GM19395 (cell line): ENCODE data around the gene AKR1C1.
"Not testable (repeated sequence)": the region's sequence is repeated elsewhere in the genome, so short reads cannot be mapped to it uniquely, and the experiment has no call there.

Experiments used
- ATAC-seq: cut with Tn5 transposase; IDR thresholded peaks from one replicate; pipeline ENCODE4 v1.9.1; 2021; ENCODE audit warnings: mild to moderate bottlenecking, moderate library complexity; ENCODE audit not compliant: unreplicated experiment

The AKR1C1 gene

DNA sequence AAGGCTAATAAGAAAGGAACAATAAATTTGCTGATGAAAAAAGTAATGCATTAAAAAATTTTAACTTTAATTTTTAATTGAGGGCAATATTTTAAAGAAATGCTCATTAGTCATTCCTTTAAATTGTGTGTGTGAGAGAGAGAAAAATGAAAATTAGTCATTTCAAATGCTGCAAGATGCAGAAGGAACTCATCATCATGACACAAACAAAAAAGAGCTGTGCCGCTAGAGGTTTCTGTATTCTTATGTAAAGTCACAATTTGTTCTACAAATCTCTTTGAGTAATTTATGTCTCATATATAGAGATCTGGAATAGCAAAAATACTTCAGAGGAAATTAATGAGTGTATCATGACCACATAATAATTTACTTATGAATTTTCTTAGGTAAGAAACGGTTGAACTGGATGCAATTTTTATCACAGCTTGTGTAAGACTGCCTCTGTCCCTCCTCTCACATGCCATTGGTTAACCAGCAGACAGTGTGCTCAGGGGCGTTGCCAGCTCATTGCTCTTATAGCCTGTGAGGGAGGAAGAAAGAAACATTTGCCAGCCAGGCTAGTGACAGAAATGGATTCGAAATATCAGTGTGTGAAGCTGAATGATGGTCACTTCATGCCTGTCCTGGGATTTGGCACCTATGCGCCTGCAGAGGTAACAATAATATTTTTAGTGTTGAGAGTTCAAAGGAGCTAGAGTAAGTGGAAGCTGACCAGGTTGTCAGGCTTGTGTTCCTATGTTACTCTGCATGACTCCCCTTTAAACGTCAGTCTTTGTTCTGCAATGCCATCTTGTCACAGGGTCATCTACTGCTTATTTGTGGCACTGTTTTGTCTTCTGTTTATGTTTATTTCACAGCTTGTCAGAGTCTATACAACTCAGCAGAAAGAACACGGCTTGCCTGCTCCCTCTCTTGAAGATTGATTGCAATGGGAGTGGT lies at the start of gene AKR1C1:
Gene AKR1C1 (plus strand): TSS at position 540 of the 939 bp plus-strand sequence. CDS start 30 bp downstream, at position 570.
- ATAC-seq, result not testable (repeated sequence)

DNA sequence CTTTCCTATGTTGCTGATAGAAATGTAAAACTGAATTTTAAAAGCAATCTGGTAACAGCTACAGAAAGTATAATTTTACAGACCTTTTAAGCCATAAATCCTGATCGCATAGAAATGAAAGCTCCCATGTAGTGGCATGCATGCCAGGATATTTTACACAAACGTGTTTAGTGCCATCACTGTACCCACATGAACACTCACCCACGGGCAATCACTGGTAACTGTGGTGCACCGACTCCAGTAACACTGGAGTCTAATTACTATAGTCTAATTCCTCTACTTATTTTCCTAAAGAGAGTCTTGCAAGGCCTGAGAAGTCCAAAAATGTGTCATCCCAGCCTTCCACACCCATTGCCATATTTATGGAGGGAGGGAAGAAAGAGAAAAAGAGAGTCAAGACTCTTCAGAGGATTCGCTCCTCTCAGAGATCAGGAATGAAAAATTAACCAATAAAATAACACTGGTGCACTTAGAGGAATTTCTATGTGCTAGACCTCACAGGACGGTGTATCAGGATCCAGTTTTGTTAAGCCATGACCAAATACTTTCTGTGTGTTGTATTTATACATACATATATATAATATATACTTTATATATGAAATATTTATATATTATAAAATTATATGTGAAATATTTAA lies 48.9 kb upstream of the AKR1C1 start:
- no peak for ATAC-seq

DNA sequence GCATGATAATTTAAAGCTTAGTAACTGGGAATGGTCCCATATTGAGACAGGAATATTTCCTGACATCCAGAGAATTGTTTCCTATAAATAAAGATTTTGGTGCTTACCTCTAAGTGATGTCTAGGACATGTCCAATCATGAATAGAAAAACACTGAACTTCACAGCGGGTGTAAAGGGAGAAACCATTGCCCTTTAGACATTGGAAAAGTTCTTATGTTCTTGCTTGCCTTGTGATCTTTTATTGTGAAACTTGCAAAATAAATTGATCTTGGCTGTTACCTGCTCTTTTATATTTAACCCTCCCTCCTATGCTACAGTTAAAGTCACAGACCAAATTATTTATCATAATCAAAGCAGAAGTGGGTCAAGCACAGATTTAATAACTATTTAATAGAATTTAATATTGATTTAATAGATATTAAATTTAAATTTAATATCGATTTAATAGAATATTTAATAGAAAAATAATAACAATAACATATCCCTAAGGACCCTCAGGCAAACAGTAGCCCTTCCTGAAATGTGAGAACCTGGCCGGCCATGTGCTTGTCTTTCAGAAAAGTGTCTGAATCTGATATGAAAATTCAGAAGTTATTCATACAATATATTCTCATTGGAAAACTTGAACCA lies 47.0 kb upstream of the AKR1C1 start:
- ATAC-seq, result no peak

DNA sequence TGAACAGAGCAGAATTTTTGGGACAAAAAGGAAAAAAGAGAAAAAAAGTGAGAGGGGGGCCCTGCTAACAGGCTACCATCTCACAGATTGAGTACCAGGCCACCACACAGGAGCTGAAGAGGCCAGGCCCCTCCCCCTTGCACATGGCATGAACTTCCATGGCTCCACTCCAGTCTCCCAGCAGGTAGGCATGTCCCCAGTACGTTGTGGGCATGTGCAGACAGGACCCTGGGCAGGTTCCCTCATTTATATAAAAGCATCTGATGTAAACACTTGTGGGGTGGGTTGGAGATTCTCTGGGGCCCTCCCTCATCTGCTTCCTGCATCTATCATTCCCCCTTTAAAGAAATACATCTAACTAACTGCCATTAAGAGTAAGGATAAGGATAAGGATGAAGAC lies 45.0 kb upstream of the AKR1C1 start:
- no peak for ATAC-seq

DNA sequence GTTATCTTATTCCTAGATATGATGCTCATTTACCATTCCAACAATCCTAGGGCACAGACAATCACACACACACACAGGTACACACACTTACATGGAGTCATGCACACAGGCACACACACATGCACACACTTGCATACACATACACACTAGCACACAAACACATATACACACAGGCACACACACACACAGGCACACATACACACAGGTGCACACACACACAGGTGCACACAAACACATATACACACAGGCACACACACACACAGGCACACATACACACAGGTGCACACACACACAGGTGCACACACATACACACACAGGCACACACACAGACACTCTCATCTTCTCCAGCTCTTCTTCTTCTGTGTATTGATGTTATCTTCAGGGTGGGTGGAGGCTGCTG lies 38.7 kb upstream of the AKR1C1 start:
- not testable (repeated sequence) for ATAC-seq

DNA sequence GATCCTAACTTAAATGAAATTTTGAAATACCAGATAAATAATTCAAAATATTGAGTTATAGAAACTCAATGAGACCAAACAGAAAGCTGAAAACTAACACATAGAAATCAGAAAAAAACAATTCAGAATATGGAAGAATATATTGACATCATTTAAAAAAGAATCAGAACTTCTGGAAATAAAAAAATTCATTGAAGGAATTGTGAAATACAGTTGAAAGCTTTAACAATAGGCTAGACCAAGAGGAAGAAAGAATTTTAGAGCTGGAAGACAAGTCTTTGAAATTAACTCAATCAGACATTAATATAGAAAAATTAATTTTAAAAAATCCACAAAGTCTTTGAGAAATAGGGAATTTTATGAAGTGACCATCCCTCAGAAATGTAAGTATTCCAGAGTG lies 36.8 kb upstream of the AKR1C1 start:
- no peak for ATAC-seq

DNA sequence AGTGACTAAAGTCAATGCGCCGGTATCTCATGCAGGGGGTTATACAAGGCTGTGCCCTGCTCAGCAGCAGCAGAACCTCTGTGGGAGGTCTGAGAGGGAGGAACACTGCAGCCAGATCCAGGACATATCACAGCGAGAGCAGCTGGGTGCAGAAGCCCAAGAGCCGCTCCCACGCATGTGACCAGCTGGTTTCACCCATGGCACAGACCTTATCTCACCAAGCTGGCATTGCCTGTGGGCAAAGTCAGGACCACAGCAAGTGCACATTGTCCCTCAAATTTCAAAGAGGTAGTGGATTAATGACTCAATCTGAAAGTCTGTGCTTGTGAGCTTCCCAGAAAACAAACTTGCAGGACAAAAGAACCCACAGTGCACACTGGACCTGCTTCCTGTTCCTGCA lies 31.6 kb upstream of the AKR1C1 start:
- ATAC-seq, result no peak

DNA sequence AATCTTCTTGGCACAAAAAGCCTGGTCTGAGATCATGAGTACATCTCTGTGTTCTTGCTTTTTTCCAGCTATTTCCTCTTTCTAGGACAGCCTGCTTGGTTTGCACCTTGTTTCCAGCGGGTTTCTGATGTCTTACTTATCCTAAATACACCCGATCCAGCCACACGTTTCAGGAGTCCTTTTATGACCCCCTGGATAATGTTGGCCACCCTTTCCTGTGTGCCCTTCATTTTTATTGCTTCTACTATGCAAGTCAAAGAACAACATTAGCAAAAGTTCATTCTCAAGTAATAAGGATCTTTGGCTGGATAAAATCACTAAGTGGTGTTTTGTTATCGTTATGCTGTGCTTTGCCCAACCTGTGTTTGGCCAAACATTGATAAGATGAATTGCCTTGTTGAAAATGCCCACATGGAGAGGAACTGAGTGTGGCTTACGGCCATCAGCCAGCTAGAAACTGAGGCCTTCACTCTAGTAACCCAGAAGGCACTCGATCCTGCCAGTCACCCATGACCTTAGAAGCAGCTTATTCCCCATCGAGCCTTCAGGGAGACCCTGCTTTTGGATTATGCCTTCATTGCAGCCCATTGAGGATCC lies 28.7 kb upstream of the AKR1C1 start:
- no peak for ATAC-seq

DNA sequence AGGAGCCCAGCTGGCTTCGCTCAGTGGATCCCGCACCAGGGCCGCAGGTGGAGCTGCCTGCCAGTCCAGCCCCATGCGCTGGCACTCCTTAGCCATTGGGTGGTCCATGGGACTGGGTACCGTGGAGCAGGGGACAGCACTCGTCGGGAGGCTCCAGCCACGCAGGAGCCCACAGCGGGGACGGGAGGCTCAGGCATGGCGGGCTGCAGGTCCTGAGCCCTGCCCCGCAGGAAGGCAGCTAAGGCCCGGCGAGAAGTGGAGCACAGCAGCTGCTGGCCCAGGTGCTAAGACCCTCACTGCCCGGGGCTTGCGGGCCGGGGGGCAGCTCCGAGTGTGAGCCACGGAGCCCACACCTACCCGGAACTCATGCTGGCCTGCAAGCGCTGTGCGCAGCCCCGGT lies 25.9 kb upstream of the AKR1C1 start:
- ATAC-seq, result no peak

DNA sequence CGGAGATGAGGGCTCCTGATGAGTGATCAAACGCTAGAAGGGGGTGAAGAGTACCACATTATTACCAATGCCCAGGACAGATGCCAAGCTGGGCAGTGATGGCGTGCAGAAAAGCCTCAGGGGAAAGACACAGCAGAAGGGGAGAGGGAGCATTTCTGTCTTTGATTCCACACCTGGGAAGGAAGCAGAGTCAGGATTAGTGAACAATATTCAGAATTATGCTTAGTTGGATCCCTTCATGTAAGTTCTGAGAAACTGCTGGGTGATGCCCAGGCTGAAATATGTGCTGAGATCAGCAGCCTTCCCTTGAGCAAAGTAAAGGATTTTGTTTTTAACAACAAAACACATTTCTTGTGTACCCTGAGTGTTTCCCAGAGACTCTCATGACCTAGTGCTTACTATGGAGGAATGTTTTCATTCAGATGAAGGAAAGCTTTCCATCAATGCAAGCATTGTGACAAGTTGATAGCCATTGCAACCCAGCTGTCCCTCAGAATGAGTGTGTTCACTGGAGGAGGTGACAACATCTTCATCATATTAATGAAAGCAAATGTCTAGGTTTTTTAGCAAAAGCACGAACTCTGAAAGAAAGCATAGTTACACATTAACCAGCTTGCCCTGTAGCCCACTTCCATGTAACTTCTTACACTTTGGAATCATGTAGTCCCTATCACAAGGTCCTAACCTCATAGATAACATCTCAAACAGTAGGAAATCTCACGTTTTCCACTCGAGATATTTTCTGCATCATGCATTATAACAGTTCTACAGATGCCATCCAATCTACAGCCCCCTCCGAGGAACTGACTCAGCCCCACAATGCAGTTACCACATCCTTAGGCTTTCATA lies 23.8 kb upstream of the AKR1C1 start:
- no peak for ATAC-seq

DNA sequence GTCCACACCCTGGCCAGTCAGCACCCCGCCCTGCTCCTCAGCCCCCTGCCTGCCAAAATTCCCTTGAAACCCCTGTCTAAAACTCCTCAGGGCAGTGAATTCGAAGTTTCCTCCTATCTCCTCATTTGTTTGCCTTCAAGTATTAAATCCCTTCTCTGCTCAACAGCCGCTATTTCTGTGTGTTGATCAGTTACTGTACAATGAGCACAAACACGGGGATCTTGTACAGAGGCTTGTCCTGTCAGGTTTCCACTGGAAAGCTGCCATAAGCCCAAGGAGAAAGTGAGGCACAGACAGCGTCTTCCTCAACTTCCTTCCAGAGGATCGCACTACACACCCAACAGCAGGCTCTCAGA lies 23.2 kb upstream of the AKR1C1 start:
- not testable (repeated sequence) for ATAC-seq

DNA sequence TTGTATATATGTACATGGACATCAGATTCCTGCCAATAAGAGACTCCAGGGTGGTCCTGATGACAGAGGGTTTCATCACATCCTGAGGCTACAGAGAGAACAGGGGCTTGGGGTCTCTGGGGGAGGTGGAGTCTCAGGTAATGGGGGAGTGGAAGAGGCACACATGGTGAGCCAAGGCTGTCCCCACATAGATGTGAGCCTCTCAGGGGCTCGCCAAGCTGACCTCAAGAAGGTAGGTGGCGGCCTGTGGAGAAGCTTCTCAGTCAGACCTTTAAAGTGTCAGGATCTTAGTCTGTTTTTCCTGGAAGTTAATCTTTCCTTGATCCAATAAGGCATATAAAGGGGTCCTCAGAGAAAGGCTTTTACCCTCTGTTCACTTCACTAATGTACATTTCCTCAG lies 22.3 kb upstream of the AKR1C1 start:
- ATAC-seq, result not testable (repeated sequence)

DNA sequence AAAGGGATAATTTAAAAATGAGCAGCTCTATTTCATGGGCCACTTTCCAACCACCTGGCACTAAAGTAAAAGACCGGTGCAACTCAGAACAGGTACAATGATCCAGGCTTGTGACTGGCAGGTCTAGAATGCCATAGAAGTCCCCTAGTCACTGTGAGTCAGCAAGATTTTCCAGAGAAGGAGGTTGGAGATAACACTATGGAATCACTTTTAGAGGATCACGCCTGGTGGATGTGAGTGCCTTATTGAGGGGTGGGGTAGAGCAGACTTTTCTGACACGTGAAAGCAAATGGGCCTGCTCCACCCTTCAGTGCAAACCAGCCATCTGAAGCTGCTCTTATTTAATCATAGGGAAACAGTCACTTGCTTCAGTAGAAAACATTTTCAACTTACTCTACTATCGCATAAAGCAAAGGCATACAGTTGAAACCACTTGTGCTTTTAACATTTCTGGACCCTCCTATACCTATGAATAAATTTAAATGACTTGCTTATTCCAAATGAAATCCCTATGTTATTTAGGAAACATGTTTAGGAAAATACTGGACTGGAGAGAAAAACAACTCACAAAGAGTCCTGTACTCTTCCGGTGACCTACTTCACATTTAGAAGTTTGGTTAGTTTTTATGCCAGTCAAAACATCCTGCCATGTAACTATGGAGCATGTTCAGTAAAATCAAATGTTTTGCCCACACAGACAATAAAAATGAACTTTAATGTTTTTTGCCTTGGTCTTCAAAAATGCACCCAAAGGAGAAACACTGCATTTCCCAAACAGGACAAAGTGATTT lies 21.5 kb upstream of the AKR1C1 start:
- ATAC-seq, result no peak

DNA sequence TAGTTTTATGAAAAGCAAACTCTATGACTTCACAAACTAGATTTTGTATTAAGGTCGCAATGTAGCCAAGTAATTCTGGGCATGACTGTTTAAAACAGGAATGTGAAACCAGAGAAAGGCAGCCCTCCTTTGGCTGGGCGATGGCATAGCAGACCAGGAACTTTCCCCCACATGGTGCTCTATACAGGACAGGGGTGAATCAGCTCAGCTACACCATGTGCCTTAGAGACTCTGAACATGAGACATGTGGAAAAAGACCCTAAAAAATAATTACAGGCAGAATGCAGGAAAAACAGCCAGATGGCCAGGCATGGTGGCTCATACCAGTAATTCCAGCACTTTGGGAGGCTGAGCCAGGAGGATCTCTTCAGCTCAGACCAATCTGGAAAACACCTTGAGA lies 20.3 kb upstream of the AKR1C1 start:
- not testable (repeated sequence) for ATAC-seq

DNA sequence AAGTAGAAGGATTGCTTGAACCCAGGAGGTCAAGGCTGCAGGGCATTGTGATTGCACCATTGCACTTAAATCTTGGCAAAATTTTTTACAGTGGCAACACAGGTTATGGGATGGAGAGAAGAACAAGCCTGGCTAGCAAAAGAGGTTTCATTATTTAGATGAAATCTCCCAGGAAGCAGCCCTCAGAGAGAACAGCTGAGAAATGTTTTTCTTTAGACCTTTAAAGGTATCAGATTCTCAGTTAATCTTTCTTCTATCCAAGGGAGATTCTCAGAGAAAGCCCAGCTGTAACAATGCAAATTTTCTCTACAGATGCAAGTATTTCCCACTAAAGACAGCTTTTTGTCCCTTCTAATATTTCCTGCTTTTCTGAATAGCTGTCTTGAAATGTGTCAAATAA lies 19.8 kb upstream of the AKR1C1 start:
- ATAC-seq, result not testable (repeated sequence)

DNA sequence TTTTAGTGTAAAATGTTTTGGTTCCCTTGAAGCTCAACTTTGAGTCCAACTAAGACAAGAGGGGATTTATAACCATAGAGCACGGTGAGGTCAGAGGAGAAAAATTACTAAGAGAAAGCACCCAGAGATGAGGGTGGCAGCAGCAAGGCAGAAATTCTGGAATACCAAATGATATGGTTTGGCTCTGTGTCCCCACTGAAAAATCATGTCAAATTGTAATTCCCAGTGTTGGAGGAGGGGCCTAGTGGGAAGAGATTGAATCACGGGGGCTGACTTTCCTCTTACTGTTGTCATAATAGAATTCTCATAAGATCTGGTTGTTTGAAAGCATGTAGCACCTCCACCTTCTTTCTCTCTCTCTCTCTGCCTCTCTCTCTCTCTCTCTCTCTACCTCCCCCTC lies 19.4 kb upstream of the AKR1C1 start:
- ATAC-seq, result no peak

DNA sequence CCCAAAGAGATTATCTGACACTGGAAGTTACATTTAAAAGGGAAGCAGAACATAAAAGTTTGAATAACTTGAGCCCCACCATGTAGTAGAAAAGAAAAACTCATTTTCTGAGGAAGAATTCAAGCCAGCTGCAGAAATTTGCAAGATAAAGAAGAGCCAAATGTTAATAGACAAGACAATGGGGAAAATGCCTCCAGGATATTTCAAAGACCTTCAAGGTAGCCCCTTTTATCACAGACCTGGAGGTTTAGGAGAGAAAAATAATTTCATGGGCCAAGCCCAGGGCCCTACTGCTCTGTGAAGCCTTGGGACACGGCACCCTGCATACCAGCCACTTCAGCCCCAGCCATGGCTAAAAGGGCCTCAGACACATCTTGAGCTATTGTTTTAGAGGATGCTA lies 18.4 kb upstream of the AKR1C1 start:
- no peak for ATAC-seq

DNA sequence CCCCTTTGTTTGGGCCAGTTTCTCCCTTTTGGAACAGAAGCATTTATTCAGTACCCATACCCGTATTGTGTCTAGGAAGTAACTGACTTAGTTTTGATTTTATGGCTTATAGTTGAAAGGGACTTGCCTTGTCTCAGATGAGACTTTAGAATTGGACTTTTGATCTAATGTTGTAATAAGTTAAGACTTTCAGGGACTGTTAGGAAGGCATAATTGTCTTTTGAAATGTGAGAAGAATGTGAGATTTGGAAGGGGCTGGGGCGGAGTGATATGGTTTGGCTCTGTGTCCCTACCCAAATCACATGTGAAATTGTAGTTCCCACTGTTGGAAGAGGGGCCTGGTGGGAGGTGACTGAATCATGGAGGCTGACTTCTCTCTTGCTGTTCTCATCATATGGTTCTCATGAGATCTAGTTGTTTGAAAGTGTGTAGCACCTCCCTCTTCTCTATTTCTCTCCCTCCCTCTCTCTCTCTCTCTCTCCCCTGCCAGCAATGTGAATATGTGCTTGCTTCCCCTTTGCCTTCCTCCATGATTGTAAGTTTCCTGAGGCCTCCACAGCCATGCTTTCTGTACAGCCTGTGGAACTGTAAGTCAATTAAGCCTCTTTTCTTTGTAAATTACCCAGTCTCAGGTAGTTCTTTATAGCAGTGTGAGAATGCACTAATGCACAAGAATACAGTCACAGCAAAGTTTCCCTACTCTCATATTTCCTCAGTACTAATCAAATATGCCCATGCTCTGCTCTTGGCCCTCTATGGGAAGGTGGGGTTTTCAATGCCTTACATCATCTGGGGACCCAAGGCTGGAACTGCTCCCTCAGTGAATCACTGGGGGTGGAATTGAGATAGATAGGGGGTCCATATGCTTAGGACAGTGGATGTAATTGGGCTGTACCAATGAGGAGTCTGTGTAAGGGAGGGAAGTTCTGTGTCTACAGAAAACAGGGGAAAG lies 17.2 kb upstream of the AKR1C1 start:
- ATAC-seq, result no peak
